Neural progenitor cell (in vitro differentiated cells): ENCODE measurements around the gene CAMK2A.

Source experiments
- EZH2 ChIP-seq: fragments of 200-600 bp; sonication (generic); IDR thresholded peaks from 2 replicates; pipeline ENCODE4 v1.6.1; 2017; ENCODE audit warnings: antibody characterized with exemption, mild to moderate bottlenecking, moderate library complexity
- TF ChIP-seq, protein P1 (sequence below): fragments of 200-600 bp; sonication (generic); IDR thresholded peaks from 2 replicates; pipeline ENCODE4 v1.5.1; 2017; ENCODE audit warnings: antibody characterized with exemption, mild to moderate bottlenecking

GRCh38 chr5:150217038-150217437, 72.5 kb downstream of the CAMK2A start:
- TF ChIP-seq, protein P1, sequence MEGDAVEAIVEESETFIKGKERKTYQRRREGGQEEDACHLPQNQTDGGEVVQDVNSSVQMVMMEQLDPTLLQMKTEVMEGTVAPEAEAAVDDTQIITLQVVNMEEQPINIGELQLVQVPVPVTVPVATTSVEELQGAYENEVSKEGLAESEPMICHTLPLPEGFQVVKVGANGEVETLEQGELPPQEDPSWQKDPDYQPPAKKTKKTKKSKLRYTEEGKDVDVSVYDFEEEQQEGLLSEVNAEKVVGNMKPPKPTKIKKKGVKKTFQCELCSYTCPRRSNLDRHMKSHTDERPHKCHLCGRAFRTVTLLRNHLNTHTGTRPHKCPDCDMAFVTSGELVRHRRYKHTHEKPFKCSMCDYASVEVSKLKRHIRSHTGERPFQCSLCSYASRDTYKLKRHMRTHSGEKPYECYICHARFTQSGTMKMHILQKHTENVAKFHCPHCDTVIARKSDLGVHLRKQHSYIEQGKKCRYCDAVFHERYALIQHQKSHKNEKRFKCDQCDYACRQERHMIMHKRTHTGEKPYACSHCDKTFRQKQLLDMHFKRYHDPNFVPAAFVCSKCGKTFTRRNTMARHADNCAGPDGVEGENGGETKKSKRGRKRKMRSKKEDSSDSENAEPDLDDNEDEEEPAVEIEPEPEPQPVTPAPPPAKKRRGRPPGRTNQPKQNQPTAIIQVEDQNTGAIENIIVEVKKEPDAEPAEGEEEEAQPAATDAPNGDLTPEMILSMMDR = no peak
- no peak for TF ChIP-seq EZH2
